ENCODE measurements around the gene SUSD4.
"Not testable (repeated sequence)": the region's sequence is repeated elsewhere in the genome, so short reads cannot be mapped to it uniquely, and the experiment has no call there.

Gene SUSD4

DNA sequence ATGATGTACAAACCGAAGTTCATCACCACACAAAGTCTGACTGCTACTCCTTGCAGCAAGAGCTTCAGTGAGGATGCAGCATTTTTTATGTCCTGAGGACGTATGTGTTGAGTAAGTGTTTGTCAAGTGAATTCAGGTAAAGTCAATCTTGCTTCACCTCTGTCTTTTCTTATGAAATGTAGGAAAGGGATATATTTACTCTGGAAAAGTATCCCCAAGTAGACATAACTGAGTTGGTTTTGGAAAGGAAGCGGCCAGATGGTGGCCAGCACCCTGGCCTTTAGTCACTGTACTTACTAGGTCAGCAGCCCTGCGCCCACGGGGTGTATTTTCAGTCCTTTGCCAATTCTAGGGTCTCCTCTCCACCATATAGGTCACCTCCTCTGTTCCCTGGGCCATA is 75.2 kb downstream of the SUSD4 start:
- DNase-seq = no peak

GRCh38 chr1:223285452-223285851 is 78.5 kb downstream of the SUSD4 start:
- DNase-seq = no peak

DNA sequence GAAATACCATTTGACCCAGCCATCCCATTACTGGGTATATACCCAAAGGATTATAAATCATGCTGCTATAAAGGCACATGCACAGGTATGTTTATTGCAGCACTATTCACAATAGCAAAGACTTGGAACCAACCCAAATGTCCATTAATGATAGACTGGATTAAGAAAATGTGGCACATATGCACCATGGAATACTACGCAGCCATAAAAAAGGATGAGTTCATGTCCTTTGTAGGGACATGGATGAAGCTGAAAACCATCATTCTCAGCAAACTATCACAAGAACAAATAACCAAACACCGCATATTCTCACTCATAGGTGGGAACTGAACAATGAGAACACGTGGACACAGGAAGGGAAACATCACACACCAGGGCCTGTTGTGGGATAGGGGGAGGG is 80.3 kb downstream of the SUSD4 start:
- DNase-seq = not testable (repeated sequence)

DNA sequence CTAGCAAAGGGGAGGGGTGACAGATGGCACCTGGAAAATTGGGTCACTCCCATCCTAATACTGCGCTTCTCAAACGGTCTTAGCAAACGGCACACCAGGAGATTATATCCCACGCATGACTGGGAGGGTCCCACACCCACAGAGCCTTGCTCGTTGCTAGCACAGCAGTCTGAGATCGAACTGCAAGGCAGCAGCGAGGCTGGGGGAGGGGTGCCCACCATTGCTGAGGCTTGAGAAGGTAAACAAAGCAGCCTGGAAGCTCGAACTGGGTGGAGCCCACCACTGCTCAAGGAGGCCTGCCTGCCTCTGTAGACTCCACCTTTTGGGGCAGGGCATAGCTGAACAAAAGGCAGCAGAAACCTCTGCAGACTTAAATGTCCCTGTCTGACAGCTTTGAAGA is 85.7 kb downstream of the SUSD4 start:
- DNase-seq = not testable (repeated sequence)

DNA sequence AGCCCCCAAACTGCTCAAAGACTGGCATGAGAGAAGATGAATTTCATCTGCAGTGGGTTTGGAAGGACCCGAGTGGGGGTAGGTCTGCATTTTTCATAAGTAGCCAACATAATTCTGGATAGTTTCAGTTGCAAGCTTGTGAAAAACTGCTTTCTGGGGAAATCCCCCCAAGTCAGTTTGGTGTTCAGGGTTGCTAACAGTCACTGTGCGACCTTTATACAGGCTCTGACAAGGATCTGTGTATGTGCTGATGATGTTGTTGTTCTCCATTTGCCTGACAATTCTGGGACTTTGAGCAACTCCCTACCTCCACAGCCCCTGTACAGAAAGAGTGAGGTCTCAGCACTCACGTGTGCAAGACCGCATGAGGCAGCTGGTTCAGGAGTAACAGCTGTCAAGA is 87.9 kb downstream of the SUSD4 start:
- DNase-seq = no peak

- no peak for DNase-seq
Measured at GRCh38 chr1:223273511-223273910, 90.5 kb downstream of the SUSD4 start.

DNA sequence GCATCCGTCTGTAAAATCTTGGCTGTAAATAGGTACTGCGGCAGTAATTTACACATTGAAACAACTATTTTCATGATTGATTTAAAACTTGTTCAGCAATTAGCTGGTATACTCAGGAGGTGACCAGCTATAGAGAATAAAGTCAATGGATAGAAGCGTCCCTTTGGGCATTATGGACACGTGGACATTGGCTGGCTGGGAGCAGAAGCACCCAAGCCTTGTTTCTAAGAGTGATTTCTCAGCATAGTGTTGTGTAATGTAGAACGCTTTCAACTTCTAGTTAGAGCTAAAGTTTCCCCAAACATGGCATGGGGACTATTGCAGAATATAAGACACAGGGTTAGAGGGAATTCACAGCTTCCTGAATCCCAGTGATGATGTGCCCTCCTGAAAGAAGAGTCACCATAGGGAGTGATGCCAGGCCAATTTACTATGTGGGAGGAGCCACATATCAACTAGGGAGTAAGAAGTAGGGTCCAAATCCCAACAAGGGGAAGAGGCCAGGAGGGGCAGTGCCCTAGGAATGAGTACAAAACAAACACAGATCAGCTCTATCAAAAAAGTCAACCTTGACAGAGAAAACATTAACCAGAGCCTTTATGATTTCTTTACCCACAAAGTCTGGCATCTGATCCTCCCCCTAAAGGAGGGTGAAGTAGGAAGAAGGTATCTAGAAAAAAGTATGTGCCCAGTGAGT is 92.7 kb downstream of the SUSD4 start:
- DNase-seq = no peak

DNA sequence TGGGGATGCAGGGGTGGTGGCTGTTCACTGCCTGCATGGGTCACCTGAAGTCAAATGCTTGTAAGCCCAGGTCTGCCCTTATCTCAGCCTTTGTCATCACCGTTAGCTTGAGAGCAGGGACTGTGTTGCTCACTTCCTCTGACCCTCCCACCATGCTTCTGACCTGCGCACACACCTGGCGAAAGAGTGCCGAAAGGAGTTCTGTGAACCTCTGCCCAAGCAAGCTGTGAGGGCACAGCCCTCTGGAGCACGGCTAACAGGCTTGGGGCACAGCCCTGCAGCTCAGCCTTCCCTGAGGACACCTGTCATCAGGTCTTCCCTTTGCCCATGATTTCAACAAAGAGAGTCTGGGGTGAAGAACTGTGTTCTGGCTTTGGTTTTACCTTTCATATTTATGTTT is 93.8 kb downstream of the SUSD4 start:
- DNase-seq = no peak

- no peak for DNase-seq
Measured at GRCh38 chr1:223269006-223269405, 95.0 kb downstream of the SUSD4 start.

DNA sequence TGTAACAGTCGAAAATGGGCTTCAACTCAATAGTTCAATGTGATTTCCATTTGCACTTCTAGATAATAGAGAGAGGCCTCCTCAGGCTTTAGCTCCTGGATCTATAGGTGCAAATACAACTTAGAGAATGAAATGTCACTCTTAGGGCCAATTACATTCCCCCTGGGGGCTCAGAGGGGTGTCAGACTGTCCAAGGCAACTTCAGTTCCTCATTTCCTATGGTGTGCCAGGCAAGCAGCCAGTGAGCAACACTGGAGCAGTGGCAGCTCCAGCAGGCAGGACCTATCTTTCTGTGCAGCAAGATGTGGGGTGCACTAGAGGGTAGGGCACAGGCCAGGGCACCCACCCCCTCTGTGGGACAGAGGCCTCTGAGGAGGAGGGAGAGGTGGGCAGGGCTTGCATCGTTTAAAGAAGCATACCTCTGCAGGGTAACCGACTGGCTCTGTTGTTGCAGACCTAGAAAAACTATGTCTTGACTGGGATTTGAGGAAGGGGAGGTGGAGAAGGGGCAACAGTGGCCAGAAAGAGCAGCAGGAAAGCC is 97.3 kb downstream of the SUSD4 start:
- DNase-seq = no peak

GRCh38 chr1:223264983-223265908 is 98.7 kb downstream of the SUSD4 start:
- no peak for DNase-seq

DNA sequence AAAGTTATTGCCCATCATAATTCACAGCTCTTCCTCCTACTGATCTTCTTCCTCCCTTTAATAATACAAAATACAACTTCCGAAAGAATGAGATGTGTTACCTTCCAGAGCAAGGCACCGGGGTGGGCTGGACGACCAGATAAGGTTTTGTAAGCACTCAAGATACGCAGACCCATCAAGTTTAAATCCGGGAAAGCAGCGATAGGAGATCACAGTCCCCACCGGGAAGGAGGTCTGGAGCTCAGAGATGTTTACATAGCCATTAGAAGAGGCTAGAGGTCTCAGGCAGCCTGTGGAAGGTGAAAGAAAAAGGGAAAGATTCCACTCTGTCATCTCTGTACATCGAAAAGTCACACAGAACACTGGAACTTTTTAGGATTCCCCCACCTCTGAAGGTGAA is 99.4 kb downstream of the SUSD4 start:
- no peak for DNase-seq

DNA sequence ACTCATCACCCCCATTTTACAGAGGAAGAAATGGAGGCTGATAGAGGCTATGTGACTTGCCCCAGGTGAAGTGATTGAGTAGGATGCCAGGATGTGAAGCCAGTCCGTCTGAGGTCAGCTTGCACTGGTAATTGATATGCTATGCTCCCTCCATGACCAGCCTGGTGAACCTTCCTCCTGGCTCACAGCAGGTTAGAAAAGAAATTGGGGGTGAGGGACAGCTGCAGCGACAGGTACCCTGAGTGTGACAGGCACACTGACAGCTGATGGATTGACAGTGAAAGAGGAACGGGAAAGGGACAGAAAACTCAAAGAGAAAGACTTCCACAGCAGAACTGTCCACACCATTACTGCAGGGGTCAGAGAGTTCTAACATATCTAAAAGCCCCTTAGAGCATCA is 102.1 kb downstream of the SUSD4 start:
- DNase-seq = no peak

DNA sequence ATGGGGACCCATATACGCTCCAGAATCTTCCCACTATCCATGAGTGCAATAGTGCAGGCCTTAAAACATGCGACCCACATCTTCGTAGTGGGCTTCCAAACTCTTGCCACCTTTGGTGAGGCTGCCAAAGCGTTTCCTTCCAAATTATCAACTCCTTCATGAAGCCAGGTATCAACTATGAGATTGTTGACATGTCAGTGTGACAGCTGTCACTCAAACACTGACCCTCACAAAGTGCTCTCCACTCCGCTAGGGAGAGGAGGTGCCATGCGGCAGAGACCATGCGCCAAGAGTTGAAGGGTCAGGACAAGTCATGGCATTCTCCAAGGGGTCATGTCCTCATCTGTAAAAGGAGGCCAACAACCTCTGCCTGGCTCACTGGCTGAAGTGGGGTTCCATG is 103.3 kb downstream of the SUSD4 start:
- no peak for DNase-seq

DNA sequence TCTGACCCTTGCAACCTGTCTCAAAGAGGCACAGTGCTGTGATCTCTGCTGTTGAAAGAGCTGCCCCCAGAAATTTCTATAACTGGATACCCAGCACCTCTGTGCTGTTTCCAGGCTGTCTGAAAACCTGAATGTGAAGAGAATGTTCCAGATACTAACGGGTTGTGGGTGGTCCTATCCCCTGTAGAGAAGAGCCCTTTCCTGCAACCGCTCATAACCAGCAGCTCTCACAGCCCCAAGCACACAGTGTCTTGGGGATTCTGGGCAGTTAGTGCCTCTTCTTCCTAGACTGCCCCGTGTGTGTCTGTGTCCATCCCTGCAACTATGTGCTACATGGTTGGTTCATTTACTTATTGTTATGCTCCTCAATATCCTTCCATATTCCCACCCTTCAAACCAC is 104.5 kb downstream of the SUSD4 start:
- DNase-seq = no peak

GRCh38 chr1:223258751-223259198 is 105.2 kb downstream of the SUSD4 start:
- no peak for DNase-seq

DNA sequence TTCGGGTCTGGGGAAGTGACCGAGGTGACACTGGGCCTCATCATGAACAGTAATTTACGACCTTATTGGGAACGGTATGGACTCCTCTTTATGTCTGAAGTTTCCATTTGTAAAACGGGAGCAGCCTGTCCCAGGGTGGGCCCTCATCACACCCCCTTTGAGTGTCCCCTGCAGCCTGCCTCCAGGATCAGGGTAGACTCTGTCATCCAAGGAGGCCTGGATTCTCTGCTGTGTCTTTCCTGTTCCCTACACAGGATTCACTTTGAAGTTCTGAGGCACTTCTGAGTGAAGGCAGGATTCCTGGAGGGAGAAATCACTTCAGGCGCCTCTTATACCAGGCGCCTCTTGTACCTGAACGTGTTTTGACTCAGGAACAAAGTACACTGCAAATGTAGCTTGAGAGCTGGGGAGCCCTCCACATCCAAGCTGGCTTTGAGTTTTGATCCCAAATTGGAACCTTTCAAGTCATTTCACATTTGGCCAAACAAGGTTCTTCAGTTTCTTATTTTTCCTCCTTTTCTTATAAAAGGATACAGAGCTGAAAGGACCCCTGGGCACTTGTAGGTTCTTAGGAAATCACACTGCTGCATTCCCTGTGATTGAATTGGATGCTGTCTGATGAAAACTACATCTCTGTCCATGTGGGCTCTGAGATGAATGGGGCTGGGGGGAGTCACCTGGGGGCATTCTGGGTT is 106.0 kb downstream of the SUSD4 start:
- no peak for DNase-seq

- no peak for DNase-seq
Measured at GRCh38 chr1:223256034-223256433, 107.9 kb downstream of the SUSD4 start.

- DNase-seq = no peak
Measured at GRCh38 chr1:223253916-223254315, 110.1 kb downstream of the SUSD4 start.

- not testable (repeated sequence) for DNase-seq
Measured at GRCh38 chr1:223251387-223251786, 112.6 kb downstream of the SUSD4 start.

DNA sequence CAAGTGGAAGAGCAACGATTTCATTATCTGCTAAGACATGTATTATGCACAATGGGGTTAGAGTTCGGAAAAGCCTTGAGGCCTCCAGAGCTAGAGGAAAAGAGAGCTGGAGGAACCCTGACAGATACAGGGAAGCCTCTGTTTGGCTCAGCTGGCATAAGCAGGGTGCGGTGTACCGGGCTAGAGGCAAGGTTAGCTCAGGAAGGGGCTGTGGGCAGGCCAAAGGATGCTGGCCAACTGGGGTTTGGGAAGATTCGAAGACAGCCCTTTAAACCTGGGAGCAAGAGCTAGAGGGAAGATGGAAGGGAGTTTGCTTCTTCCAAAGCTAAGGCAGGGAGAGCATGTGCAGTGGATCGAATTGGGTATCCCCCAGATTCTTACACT is 113.4 kb downstream of the SUSD4 start:
- DNase-seq = no peak

GRCh38 chr1:223249854-223250631 is 113.9 kb downstream of the SUSD4 start:
- DNase-seq = no peak

DNA sequence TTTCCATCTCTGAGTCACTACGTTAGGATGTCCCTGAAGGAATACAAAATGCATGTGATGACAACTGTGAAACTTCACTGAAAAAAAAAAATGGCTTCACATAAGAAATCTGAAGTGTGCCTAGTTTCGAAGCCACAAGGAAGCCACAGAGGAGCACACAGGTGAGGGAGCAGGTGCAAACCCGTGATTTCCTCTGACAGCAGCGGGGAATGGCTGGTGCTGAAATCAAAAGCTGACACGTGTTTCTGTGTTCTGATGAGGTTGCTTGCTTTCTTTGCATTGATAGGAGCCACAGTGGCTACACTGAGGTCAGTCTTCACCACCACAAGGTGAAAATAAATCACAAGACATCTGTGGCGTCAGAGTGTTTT is 115.2 kb downstream of the SUSD4 start:
- DNase-seq = no peak
